ENCODE measurements around the gene ZNF814.
A peak's percentile ranks its signal among the peaks of the same experiment; 100 is the strongest.
"Not testable (repeated sequence)": the region's sequence is repeated elsewhere in the genome, so short reads cannot be mapped to it uniquely, and the experiment has no call there.

The ZNF814 gene

GRCh38 chr19:57854117-57854516 lies 34.7 kb downstream of the ZNF814 start:
- DNase-seq = not testable (repeated sequence)

DNA sequence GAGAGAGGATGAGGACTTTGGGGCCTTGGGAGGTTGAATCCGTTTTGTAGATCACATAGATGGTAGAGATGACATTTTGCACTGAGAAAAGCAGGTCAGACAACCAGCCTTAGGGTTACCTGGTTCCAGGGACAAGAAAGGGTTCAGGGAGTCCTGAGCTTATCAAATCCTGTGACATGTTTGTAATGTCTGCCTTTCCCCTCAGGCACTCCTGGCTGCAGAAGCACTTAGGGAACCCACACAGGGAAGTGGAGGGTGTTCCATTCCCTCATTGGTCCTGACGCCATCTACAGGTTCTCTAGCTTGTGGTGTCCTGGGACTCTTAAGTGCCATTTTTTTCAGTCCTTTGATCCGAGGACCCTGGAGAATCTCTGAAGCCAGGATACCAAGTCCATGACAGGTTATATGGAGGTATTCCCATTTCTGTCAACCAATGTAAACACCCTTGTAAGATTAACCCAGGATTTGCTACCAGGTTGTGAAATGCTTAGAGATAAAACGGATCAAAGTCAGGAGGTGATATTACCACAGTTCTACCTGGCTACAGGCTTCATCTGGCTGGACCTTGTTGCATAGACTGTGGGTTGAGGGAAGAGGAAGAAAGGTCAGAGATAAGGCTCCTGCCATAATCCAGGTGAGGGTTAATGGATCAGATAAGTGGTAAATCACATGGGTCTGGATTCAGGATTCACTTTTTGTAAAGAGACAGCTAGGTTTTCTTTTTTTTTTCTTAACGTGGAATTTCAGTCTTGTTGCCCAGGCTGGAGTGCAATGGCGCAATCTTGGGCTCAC lies 36.8 kb downstream of the ZNF814 start:
- DNase-seq = not testable (repeated sequence)

DNA sequence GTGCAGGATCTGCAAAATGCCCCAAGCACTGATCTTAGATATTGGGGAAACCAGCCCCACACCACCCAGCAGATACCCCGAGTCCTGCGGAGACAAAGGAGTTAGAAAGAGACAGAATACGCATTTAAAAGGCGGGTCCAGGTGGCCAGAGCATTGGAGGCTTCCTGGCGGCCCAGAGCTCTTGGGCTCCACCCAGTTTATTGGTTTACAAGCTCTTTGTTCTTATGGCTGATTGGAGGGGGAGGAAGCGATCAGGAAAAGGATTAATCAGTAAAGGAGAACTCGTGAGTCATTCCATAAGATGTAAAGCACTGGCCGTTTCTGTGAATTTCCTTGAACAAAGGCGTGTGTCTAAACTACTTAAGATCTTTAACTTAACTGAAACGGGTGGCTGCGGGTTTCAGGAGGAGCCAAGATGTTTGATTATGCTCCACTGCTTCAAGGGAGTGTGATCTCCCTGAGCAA lies 38.3 kb downstream of the ZNF814 start:
- no peak for DNase-seq

DNA sequence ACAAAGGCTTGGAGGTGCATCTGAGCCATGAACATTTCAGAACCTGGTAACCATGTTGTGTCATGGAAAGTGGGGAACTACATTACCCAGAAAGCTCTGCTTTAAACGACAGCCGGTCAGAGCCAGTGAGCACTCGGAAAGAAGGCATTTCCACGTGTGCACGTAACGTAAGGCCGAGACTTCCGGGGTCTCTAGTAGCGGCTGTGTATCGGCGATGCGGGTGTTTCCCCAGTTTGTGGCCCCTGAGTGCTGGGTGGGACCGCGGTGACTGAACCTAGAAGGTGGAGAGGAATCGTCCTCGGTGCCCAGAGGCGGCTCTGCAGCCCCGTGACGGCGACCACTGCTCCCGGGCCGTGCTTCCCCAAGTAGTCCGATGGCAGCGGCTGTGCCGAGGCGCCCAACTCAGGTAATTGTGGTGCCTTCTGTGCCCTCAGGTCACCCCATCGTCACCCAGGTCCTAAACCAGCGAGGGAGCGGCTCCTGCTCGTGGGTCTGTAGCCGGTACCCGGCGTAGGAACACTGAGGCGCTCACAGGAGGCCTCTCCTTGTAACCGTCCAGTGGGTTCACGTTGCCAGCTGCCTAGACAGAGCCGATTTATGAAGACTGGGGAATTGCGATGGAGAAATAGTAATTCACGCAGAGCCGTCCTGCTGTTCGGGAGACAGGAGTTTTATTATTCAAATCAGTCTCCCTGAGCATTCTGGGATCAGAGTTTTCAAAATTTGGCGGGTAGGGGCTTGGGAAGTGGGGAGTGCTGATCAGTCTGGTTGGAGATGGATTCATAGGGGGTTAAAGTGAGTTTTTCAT lies 39.0 kb downstream of the ZNF814 start, which contains the start of gene ZNF587:
ZNF587 (plus strand) TSS at position 194 of the 808 bp plus-strand sequence; CDS start at position 374, 180 bp downstream.
- peak; percentile 67 to 70 for DNase-seq

DNA sequence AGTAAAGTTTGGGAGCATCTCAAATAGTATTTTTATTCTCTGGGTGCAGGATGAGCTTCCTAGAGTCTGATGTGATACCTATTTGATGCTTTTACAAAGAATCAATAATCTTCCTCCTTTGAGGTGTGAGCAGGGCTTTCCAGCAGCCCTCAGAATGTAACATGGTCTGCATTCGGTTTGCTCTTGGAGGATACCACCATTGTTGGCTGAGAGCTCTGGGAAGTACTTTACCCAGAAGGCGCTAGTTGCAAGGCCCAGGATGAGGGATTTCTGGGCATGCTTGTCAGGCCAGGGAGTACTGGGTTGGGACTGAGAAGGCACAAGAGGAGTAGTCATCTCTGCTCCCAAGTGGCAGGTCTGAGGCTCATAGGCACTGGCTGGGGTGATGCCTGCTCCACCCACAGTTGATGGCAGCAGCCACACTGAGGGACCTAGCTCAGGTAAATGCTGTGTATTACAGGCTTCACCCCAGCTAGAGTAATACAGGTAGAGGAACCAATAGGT lies 39.6 kb downstream of the ZNF814 start:
- DNase-seq = not testable (repeated sequence)

DNA sequence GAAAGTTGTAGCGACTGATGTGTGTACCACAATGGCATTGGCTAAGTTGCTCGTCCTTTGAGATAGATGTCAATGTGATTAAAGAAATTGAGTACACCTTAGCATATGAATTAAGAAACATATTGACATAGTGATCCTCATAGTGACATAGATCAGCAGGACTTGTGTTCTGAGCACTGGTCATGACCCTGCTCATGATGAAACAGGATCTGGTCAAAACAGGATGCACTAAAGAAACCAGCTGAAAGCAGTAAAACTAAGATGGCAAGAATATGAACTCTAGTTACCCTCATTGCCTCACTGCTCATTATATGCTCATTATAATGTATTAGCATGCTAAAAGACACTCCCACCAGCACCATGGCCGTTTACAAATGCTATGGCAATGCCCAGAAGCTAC lies 41.7 kb downstream of the ZNF814 start:
- peak; percentile 6 to 29 for DNase-seq

- DNase-seq = no peak
Measured at GRCh38 chr19:57841122-57841763, 47.6 kb downstream of the ZNF814 start.

- DNase-seq = not testable (repeated sequence)
Measured at GRCh38 chr19:57838622-57839191, 50.1 kb downstream of the ZNF814 start.

DNA sequence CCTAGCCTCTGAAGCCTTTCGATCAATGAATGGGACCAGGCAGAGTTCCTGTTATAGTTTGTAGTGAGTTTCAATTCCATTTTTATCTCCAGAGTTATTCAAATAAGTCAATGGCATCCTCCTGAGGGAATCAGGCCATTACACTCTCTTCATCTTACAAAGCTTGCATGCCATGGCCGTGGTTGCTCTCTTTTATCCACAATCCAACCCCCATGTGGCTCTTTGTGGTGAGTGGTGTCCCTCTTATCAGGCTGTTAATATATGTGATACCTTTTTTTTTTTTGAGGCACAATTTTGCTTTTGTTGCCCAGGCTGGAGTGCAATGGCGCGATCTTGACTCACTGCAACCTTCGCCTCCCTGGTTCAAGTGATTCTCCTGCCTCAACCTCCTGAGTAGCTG lies 51.8 kb downstream of the ZNF814 start:
- not testable (repeated sequence) for DNase-seq

DNA sequence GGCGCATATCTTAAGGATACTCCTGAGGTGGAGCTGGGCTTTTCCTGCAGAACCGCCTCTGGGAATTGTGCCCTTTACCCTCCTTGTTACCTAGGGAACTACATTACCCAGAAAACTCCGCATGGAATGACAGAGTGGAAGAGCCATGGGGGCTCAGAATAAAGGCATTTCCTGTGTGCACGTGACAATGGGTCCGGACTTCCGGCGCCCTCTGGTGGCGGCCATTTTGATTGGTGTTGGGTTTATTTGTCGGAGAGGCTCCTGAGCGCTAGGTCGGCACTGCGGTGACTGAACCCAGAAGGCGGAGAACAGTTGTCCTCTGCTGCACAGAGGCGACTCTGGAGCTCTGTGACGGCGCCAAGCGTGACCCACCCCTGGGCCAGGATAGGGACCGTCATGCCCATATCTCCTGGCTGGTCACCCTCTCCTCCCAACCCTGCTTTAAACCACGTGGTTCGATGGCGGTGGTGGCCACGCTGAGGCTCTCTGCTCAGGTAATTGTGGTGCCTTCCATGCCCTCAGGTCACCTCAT lies 58.7 kb downstream of the ZNF814 start, which contains the start of gene ZNF587B:
ZNF587B (plus strand) TSS at position 229 of the 532 bp plus-strand sequence; CDS start at position 459, 230 bp downstream.
- no peak for DNase-seq

DNA sequence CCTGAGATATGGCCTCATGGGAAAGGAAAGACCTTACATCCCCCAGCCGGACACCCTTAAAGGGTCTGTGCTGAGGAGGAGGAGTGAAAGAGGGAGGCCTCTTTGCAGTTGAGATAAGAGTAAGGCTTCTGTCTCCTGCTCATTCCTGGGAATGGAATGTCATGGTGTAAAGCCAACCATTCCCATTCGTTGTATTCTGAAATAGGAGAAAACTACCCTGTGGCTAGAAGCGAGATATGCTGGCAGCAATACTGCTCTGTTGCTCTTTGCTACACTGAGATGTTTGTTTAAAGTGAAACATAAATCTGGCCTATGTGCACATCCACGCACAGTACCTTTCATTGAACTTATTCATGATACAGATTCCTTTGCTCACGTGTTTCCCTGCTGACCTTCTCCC lies 59.5 kb downstream of the ZNF814 start:
- no peak for DNase-seq

DNA sequence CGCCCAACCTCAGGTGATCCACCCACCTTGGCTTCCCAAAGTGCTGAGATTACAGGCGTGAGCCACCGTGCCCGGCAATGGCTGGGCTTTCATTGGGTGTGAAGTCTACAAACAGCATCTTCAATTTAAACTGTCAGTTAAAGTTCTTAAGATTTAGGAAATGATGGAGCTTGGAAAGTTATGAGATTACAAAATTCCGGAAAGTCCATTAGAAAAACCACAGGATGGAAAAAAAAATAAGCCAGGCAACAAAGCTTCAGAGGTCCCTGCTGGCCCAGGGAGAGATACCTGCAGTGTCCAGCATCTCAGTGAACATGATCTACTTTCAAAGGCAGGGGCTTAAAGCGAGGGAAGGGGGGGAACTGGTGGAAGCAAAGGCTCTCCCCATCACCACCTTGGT lies 63.3 kb downstream of the ZNF814 start:
- DNase-seq = no peak

DNA sequence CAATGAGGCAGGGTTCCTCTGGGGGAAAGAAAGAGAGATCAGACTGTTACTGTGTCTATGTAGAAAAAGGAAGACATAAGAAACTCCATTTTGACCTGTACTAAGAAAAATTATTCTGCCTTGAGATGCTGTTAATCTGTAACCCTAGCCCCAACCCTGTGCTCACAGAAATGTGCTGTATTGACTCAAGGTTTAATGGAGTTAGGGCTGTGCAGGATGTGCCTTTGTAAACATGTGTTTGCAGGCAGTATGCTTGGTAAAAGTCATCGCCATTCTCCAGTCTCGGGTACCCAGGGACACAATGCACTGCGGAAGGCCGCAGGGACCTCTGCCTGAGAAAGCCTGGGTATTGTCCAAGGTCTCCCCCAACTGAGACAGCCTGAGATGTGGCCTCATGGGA lies 65.2 kb downstream of the ZNF814 start:
- not testable (repeated sequence) for DNase-seq

DNA sequence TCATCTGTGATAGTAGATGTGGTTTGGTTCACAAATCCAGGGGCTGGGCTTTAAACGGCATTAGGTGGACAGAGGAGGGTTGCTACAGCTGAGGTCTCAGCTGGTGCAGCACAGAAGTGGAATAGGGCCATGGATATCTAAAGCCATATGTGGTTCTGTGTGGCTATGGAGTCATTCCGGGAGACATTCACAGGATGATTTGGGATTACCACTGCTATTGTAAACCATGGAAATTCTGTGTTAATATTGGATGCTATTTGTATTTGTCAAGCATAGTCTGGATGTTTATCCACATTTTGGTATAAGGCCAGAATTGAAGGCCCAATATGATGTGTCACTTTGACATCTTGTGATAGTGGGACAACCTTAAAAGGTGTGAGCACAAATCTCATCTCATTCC lies 65.7 kb downstream of the ZNF814 start:
- DNase-seq = not testable (repeated sequence)

DNA sequence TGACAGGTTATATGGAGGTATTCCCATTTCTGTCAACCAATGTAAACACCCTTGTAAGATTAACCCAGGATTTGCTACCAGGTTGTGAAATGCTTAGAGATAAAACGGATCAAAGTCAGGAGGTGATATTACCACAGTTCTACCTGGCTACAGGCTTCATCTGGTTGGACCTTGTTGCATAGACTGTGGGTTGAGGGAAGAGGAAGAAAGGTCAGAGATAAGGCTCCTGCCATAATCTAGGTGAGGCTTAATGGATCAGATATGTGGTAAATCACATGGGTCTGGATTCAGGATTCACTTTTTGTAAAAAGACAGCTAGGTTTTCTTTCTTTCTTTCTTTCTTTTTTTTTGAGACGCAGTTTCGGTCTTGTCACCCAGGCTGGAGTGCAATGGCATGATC lies 67.3 kb downstream of the ZNF814 start:
- not testable (repeated sequence) for DNase-seq

DNA sequence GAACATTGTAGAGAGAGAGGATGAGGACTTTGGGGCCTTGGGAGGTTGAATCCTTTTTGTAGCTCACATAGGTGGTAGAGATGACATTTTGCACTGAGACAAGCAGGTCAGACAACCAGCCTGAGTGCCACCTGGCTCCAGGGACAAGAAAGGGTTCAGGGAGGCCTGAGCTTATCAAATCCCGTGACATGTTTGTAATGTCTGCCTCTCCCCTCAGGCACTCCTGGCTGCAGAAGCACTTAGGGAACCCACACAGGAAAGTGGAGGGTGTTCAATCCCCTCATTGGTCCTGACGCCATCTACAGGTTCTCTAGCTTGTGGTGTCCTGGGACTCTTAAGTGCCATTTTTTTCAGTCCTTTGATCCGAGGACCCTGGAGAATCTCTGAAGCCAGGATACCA lies 67.7 kb downstream of the ZNF814 start:
- DNase-seq = not testable (repeated sequence)

- DNase-seq = no peak
Measured at GRCh38 chr19:57820599-57820998, 68.2 kb downstream of the ZNF814 start.

GRCh38 chr19:57819475-57820148 lies 69.2 kb downstream of the ZNF814 start:
- DNase-seq = peak; percentile 87 to 90

DNA sequence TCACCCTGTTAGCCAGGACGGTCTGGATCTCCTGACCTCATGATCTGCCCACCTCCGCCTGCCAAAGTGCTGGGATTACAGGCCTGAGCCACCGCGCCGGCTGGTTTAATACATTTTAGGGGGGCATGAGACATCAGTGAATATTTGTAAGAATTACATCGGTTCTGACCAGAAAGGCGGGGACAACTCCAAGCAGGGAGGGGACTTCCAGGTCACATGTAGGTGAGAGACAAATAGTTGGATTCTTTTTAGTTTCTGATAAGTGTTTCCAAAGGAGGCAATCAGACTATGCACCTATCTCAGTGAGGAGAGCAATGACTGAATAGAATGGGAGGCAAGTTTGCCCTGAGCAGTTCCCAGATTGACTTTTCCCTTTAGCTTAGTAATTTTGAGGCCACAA lies 70.5 kb downstream of the ZNF814 start:
- no peak for DNase-seq

GRCh38 chr19:57817976-57818375 lies 70.9 kb downstream of the ZNF814 start:
- no peak for DNase-seq

DNA sequence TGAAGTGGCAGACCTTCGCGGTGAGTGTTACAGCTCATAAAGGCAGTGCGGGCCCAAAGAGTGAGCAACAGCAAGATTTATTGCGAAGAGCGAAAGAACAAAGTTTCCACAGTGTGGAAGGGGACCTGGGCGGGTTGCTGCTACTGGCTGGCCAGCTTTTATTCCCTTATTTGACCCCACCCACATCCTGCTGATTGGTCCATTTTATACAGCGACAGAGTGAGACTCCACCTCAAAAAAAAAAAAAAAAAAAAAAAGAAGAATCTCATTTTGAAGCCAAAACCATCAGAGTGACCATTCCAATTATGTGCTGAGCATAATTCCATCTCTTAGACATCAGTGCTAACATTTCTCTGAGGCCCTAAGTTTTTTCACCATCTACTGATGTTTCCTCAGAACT lies 72.2 kb downstream of the ZNF814 start:
- DNase-seq = no peak
